ENCODE data around the gene CLTA. TPM values are rescaled to one million over a fixed set of nuclear protein-coding genes. Genes with fewer than 3 reads are reported as not detected.
"Not testable (repeated sequence)": the region's sequence is repeated elsewhere in the genome, so short reads cannot be mapped to it uniquely, and the experiment has no call there.

CLTA gene
- polyA plus RNA-seq, 5 donors = 210 to 246 (median 225) TPM

DNA sequence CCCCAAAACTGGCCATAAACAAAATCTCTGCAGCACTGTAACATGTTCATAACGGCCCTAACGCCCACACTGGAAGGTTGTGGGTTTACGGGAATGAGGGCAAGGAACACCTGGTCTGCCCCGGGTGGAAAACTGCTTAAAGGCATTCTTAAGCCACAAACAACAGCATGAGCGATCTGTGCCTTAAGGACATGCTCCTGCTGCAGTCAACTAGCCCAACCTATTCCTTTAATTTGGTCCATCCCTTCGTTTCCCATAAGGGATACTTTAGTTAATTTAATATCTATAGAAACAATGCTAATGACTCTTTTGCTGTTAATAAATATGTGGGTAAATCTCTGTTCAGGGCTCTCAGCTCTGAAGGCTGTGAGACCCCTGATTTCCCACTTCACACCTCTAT, 10.5 kb upstream of the CLTA start:
- DNase-seq = not testable (repeated sequence)

- DNase-seq = no peak
Measured at GRCh38 chr9:36187414-36187813, 3.3 kb upstream of the CLTA start.

- DNase-seq = no peak
Measured at GRCh38 chr9:36188212-36188611, 2.5 kb upstream of the CLTA start.

DNA sequence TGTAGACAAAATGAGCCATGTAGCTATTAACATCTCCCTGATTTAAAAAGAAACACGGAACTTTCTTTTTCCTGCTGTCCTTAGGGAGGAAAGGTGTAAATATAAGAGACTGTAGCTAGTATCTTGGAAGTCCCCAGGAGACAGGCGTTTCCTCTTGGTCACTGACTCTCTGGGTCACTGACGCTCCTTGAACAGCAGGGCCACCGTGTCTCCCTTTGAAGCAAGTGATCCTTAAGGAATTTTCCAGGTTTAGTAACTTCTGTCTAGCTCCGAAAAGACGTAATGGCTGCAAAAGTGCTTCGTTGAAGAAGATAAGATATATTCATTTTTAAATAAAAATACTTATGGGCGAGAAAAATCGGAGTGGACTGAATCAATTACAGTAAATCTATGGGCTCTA, 745 bp upstream of the CLTA start:
- peak in 1 of 2 donors; percentile 2 for DNase-seq

DNA sequence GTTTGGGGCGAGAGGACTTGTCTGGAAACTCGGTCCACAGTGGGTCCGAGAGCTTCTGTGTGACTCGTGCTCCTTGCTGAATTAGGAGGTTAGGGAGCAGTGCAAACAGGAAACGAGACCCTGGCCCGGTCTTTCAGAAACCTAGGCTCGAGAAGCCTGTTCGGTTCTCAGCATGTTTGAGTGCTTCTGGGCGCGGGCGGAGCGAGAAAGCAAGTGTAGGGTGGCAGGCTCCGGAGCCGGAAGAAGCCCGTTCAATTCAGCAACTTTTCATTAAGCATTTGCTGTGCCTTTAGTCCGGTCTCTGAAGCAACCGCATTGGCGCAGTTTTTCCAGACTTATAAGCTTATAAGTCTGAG, 547 bp downstream of the CLTA start:
- DNase-seq = peak in 1 of 2 donors; percentile 11

- DNase-seq = no peak
Measured at GRCh38 chr9:36191686-36192085, 965 bp downstream of the CLTA start.

- no peak for DNase-seq
Measured at GRCh38 chr9:36192196-36192595, 1.5 kb downstream of the CLTA start.

GRCh38 chr9:36193023-36193422, 2.3 kb downstream of the CLTA start:
- no peak for DNase-seq

GRCh38 chr9:36194326-36195000, 3.7 kb downstream of the CLTA start:
- DNase-seq = peak in 1 of 2 donors; percentile 20

DNA sequence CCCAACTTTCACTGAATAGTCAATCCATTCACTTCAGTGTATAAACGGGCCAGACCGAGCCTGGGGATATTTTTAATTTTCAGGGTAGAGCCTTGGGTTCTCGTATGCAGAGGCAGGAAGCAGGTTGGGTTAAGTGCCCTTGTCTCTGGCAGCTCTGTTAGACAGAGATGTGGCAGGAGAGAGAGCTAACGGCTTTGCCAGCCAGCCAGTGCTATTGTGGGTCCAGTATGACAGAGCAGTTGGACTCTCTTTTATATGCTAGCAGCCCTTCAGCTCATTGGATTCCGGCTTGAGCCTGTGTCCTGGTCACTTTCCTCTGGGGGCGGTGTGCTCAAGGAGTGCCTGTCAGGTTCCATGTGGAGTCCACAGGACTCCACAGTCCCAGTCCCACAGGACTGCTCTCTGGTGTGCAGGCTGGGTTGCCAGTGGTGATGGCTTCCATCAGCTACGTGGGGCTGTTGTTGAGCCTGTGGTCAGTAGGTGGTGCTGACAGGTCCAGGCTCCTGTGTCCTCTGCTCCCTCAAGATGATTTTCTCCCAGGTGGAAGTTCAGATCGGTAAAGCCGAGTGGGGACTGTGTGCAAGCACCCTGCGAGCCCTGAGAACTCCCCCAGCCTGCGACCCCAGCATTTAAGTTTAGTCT, 14.3 kb downstream of the CLTA start:
- DNase-seq = no peak

DNA sequence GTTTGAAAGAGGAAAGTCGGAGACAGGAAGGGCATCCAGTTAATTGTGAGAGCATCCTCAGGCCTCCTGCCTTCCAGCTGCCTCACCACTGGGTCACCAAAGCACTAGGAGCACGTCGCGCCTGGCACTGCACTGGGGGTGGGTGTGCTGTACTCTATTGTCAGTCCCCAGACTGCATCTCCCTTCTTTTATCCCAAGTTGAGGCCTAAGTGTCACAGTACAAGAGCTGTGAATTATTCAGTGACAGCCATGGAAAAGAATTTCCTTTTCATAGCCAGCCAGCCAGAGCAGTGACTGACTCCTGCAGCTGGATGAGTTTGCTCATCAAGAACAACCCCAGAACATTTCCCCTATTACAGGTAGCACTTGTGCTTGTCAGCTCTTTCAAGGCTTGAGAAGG, 16.3 kb downstream of the CLTA start:
- DNase-seq = no peak

- no peak for DNase-seq
Measured at GRCh38 chr9:36207546-36208012, 16.9 kb downstream of the CLTA start.

- no peak for DNase-seq
Measured at GRCh38 chr9:36208521-36209253, 18.0 kb downstream of the CLTA start.

- DNase-seq = no peak
Measured at GRCh38 chr9:36210722-36211121, 20.0 kb downstream of the CLTA start.

GRCh38 chr9:36211510-36211909, 20.8 kb downstream of the CLTA start:
- DNase-seq = no peak

DNA sequence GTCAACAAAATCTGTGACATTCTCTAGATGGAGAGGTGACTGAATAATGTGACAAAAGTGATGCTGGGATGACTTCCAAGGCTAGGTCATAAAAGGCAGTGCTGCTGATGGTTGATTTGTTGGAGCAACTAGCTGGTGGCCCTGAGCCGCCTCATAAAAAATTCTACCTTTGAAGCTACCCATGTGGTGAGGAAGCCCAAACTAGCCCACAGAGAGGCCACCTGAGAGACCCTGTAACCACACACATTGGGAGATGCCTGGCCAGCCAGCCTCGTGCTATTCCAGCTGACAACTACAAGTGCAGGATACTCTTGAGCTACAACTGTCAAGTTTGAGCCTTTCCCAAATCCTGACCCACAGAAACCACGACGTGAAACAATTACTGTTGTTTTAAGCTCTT, 22.7 kb downstream of the CLTA start:
- no peak for DNase-seq

DNA sequence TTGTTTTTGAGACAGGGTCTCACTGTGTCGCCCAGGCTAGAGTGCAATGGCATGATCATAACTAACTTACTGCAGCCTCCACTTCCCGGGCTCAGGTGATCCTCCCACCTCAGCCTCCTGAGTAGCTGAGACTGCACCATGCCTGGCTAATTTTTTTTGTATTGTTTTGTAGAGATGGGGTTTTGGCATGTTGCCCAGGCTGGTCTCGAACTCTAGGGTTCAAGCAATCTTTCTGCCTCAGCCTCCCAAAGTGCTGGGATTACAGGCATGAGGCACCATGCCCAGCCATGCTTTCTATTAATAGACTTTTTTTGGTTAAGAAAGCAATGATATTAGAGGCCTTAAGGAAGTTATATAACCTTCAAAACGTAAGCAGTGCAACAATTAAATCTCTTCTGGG, 23.3 kb downstream of the CLTA start:
- no peak for DNase-seq

DNA sequence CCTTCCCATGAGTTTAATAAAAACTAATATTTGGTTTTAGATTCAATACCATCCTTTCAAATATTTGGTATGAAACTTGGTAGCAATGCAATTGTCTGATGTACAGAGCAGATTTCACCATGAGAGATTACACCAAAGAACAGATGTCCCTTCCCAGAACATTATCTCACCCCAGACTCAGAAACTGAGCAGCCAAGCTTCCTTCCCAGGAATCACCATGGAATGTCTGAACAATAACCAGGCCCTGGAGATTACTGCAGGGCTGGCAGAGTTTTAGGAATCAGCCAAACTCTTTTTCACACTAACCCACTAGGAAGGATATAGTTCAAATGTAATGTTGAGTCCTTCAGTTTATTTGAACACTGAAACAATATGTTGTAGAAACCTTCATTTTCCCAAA, 23.9 kb downstream of the CLTA start:
- DNase-seq = no peak

DNA sequence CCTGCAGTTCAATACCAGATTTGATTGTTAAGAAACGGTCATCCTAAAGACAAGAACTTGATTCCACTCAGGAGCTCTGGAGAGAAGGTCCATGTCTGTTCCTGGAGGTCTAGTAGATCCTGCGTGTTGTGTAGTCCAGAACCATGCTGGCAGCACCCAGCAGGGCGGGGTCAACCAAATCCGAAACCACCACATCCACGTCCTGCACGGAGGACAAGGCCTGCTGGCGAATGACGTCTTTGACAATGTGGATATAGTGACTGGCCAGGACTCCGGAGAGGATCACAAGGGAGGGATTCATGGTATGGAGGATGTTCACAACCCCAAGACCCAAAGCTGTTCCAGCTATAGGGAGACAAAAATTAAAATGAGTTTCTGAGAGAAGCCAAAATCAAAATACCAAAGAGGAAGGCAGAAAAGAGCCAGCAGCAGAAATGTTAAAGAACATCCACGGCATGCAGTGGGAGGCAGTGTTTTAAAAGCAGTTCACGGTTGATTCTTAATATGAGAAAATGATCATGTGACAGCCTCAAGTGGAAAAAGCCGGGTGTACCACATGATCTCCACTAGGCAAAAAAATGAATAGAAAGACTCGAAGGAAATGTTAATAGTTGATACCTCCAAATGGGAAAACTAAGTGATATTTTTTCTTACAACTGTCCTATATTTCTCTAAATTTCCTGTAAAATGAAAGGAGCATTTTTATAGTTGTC, 26.7 kb downstream of the CLTA start:
- DNase-seq = no peak

GRCh38 chr9:36218011-36218410, 27.3 kb downstream of the CLTA start:
- no peak for DNase-seq

GRCh38 chr9:36218411-36218901, 27.7 kb downstream of the CLTA start:
- DNase-seq = no peak

DNA sequence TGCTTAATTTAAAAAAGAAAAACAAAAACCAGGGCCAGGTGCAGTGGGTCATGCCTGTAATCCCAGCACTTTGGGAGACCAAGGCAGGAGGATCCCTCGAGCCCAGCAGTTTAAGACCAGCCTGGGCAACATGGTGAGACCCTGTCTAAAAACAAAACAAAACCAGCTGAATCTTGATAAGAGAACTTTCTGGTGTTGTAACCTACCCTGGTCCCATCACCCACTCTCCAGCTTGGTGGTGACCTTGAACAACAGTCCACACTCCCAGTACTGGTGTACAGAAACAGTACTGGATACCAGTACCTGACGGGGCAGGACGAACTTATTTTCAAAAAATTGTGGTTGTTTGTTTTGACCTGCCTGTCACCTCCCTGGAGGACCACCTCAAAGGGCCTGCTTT, 30.9 kb downstream of the CLTA start:
- no peak for DNase-seq

Data from right lung (tissue), 5 donors.